HCT116 (cell line): Measurements from ENCODE around the gene EHF. TPM values are rescaled to one million over a fixed set of nuclear protein-coding genes. Genes with fewer than 3 reads are reported as not detected.

Experiments used
- ATAC-seq: fragments of 200-7000 bp; cut with Tn5 transposase; 2 replicates; pipeline ENCODE4 v1.9.1; 2020; ENCODE audit warnings: mild to moderate bottlenecking, moderate library complexity
- BruUV-seq: library from RNA; stranded (reverse); fragments of 400-500 nt; replicated peaks from 2 replicates; lab custom pipeline; 2021; lab: Mats Ljungman, UMichigan
- CTCF ChIA-PET: fragments of 300-600 bp; sonication (Branson Sonifier 250); formaldehyde crosslinking; loops from one replicate; lab custom pipeline; 2021; ENCODE audit warnings: antibody characterized with exemption; lab: Charles Lee
- POLR2A ChIA-PET: fragments of 300-600, 350-600 bp; sonication (Branson Sonifier 250); formaldehyde crosslinking; loops from one replicate; lab custom pipeline; 2021; ENCODE audit warnings: antibody characterized with exemption; lab: Charles Lee
- RAD21 ChIA-PET, 2 experiments: fragments of 300-600 bp; sonication (Branson Sonifier 250); formaldehyde crosslinking; loops; one replicate each; lab custom pipeline; 2023; ENCODE audit warnings: low total read pairs in 2 of 2; ENCODE audit not compliant: uncharacterized antibody in 2 of 2, unreplicated experiment in 2 of 2, low non-redundant PET in 1 of 2; lab: Charles Lee
- DNase-seq: peaks from one replicate; pipeline ENCODE4 v3.0.0-alpha.2; 2010; ENCODE audit warnings: low read depth, low spot score
- H2AFZ ChIP-seq: fragments of 200-600 bp; shearing (Covaris generic), sonication (generic); 2 replicates; pipeline ENCODE4 v1.6.1; 2017; ENCODE audit warnings: low read depth, mixed run types, mixed read lengths, antibody characterized with exemption, low read length; ENCODE audit not compliant: poor library complexity, severe bottlenecking
- H3K27ac ChIP-seq: 2 replicates; pipeline ENCODE4 v1.5.1; 2012; ENCODE audit warnings: low read depth, low read length
- H3K27me3 ChIP-seq: fragments of 200-600 bp; sonication (generic); 2 replicates; pipeline ENCODE4 v1.6.1; 2016; ENCODE audit warnings: mixed run types, low read length, mixed read lengths; ENCODE audit not compliant: insufficient read depth
- H3K36me3 ChIP-seq, 2 experiments: fragments of 200-500 bp in 1 of 2; fragments of 200-600 bp in 1 of 2; sonication (Bioruptor generic) in 1 of 2; sonication (generic) in 1 of 2; 2 replicates each; pipeline versions ENCODE4 v1.5.1 to v1.6.1; 2014 to 2016; ENCODE audit warnings: low read length in 2 of 2, inconsistent platforms in 1 of 2, mixed read lengths in 1 of 2, mixed run types in 1 of 2; ENCODE audit not compliant: insufficient read depth in 2 of 2, control insufficient read depth in 1 of 2
- H3K4me1 ChIP-seq, 2 experiments: fragments of 200-600 bp in 1 of 2; sonication (generic) in 1 of 2; 2 replicates each; pipeline versions ENCODE4 v1.5.1 to v1.6.1; 2012 to 2017; ENCODE audit warnings: low read length in 2 of 2, inconsistent platforms in 1 of 2, mild to moderate bottlenecking in 1 of 2, mixed read lengths in 1 of 2, mixed run types in 1 of 2, moderate library complexity in 1 of 2; ENCODE audit not compliant: insufficient read depth in 2 of 2, control insufficient read depth in 1 of 2
- H3K4me2 ChIP-seq: fragments of 200-600 bp; sonication (generic); 2 replicates; pipeline ENCODE4 v1.6.1; 2017; ENCODE audit warnings: mixed run types, low read length, mixed read lengths
- H3K4me3 ChIP-seq, 2 experiments: fragments of 200-600 bp in 1 of 2; sonication (generic) in 1 of 2; replicated peaks in 1 of 2; 2 replicates each; pipeline ENCODE4 v1.5.1; 2011 to 2016; ENCODE audit warnings: low read length in 2 of 2, control low read depth in 1 of 2, low read depth in 1 of 2, mild to moderate bottlenecking in 1 of 2, mixed read lengths in 1 of 2, mixed run types in 1 of 2
- H3K79me2 ChIP-seq: fragments of 200-600 bp; sonication (generic); 2 replicates; pipeline ENCODE4 v1.6.1; 2017; ENCODE audit warnings: mild to moderate bottlenecking, mixed run types, low read length, moderate library complexity, mixed read lengths; ENCODE audit not compliant: insufficient read depth
- H3K9ac ChIP-seq: fragments of 200-600 bp; sonication (generic); 2 replicates; pipeline ENCODE4 v1.6.1; 2016; ENCODE audit warnings: low read length, mixed read lengths
- H3K9me2 ChIP-seq: fragments of 200-600 bp; sonication (generic), shearing (Covaris generic); 2 replicates; pipeline ENCODE4 v1.6.1; 2017; ENCODE audit warnings: mixed run types, mild to moderate bottlenecking, moderate library complexity; ENCODE audit not compliant: insufficient read depth
- H3K9me3 ChIP-seq, 2 experiments: fragments of 200-500 bp in 1 of 2; fragments of 200-600 bp in 1 of 2; sonication (Bioruptor generic) in 1 of 2; sonication (generic) in 1 of 2; 2 replicates each; pipeline ENCODE4 v1.6.1; 2014 to 2017; ENCODE audit warnings: low read length in 2 of 2, mixed read lengths in 2 of 2, inconsistent platforms in 1 of 2, low read depth in 1 of 2, mild to moderate bottlenecking in 1 of 2, mixed run types in 1 of 2, moderate library complexity in 1 of 2; ENCODE audit not compliant: control insufficient read depth in 1 of 2, insufficient read depth in 1 of 2
- H4K20me1 ChIP-seq: fragments of 200-600 bp; sonication (generic), shearing (Covaris generic); 2 replicates; pipeline ENCODE4 v1.6.1; 2017; ENCODE audit warnings: mixed run types, mild to moderate bottlenecking, moderate library complexity; ENCODE audit not compliant: insufficient read depth
- CBX3 ChIP-seq: IDR thresholded peaks from 2 replicates; pipeline ENCODE4 v1.6.1; 2012; ENCODE audit warnings: low read depth
- CEBPB ChIP-seq: IDR thresholded peaks from 2 replicates; pipeline ENCODE4 v1.6.1; 2012; ENCODE audit warnings: low read depth
- CTCF ChIP-seq, 3 experiments: fragments of 200-600 bp in 1 of 3; sonication (generic) in 1 of 3; IDR thresholded peaks in 2 of 3; conservative IDR thresholded peaks in 1 of 3; 2 replicates each; pipeline ENCODE4 v1.5.1; 2012 to 2017; ENCODE audit warnings: low read depth in 2 of 3, low read length in 2 of 3, antibody characterized with exemption in 1 of 3, borderline replicate concordance in 1 of 3, control low read depth in 1 of 3, mild to moderate bottlenecking in 1 of 3, mixed read lengths in 1 of 3, mixed run types in 1 of 3, moderate library complexity in 1 of 3; ENCODE audit not compliant: insufficient read depth in 1 of 3
- ELF1 ChIP-seq: IDR thresholded peaks from 2 replicates; pipeline ENCODE4 v1.6.1; 2012; ENCODE audit warnings: low read depth, borderline replicate concordance
- FOSL1 ChIP-seq: IDR thresholded peaks from 2 replicates; pipeline ENCODE4 v1.6.1; 2012; ENCODE audit warnings: low read depth
- MAX ChIP-seq: IDR thresholded peaks from 2 replicates; pipeline ENCODE4 v1.6.1; 2012
- POLR2AphosphoS5 ChIP-seq: IDR thresholded peaks from 2 replicates; pipeline ENCODE4 v1.6.1; 2011; ENCODE audit warnings: mild to moderate bottlenecking, low read depth, low read length, moderate library complexity
- SIN3A ChIP-seq: IDR thresholded peaks from 2 replicates; pipeline ENCODE4 v1.6.1; 2012; ENCODE audit warnings: low read depth
- SP1 ChIP-seq: IDR thresholded peaks from 2 replicates; pipeline ENCODE4 v1.6.1; 2012; ENCODE audit warnings: low read depth
- YY1 ChIP-seq: IDR thresholded peaks from 2 replicates; pipeline ENCODE4 v1.6.1; 2011; ENCODE audit warnings: low read length, low read depth, moderate library complexity, mild to moderate bottlenecking; ENCODE audit not compliant: insufficient replicate concordance; ENCODE audit errors: extremely low read depth
- ZFX ChIP-seq: fragments of 450-650 bp; IDR thresholded peaks from 2 replicates; pipeline ENCODE4 v1.6.1; 2017
- intact Hi-C: fragments of 100-400 bp; cut with micrococcal nuclease; formaldehyde crosslinking; loops from 2 replicates; pipeline ENCODE4 v1.10.0; 2022
- total RNA-seq: library from RNA; stranded (reverse); gene quantifications from one replicate; pipeline ENCODE4 v1.2.1, GENCODE V29; 2021; ENCODE audit not compliant: unreplicated experiment

The EHF gene
- total RNA-seq, 1 experiment from 2014 or later, result 51.5 TPM

GRCh38 chr11:34575671-34576070 lies 45.2 kb upstream of the EHF start:
- Histone ChIP-seq H3K9me2 (no peaks in the 10 kb centered on the region), H4K20me1 (no peaks in the 10 kb centered on the region), H3K36me3 (no peaks in the 10 kb centered on the region), H2AFZ (no peak overlapping the region), H3K9ac (no peak overlapping the region), H3K9me3 (no peaks in the 10 kb centered on the region), H3K4me1 (peaks cover 0 to 11% of the 10 kb centered on the region in 2 experiments; a peak in 2 of 4 replicates), H3K4me3 (no peak overlapping the region), H3K27me3 (no peaks in the 10 kb centered on the region), H3K79me2 (no peaks in the 10 kb centered on the region), H3K27ac (no peak overlapping the region), H3K4me2 (no peak overlapping the region)
- DNase-seq, result no peak
- intact Hi-C loops, result no loop called here
- no peak for ATAC-seq
- TF ChIP-seq ELF1, result no peak
- no peak for TF ChIP-seq CEBPB
- no peak for TF ChIP-seq MAX
- no peak for TF ChIP-seq ZFX
- TF ChIP-seq SIN3A, result no peak
- TF ChIP-seq YY1, result no peak
- TF ChIP-seq CBX3, result no peak
- TF ChIP-seq FOSL1, result no peak
- TF ChIP-seq SP1, result no peak
- TF ChIP-seq POLR2AphosphoS5, result no peak
- TF ChIP-seq CTCF (IDR thresholded peaks at IDR 0.05 in 2 of 3, conservative IDR thresholded peaks at IDR 0.05 in 1 of 3; ENCODE audit: borderline replicate concordance in 1 of 3, insufficient read depth in 1 of 3, low read depth in 2 of 3, low read length in 2 of 3), result no peak
- ChIA-PET POLR2A (no interaction called here), CTCF (no interaction called here), RAD21 (no interaction called here)
- no TSS peak for BruUV-seq
